ENCODE results near the gene OSBPL8.

OSBPL8 gene

DNA sequence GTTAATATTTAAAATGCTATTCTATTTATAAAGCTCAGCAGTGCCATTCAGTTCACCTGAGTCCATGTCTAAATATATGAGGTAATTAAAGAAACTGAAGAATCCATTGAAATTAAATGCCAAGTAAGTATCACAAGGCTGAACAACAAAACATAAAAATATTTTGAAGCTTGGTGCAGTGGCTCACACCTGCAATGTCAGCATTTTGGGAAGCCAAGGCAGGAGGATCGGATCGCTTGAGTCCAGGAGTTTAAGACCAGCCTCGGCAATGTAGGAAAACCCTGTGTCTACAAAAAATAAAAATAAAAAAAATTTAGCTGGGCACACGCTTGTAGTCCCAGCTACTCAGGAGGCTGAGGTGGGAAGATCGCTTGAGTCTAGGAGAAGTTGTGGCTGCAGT is 101.8 kb downstream of the OSBPL8 start:
- DNase-seq = no peak

GRCh38 chr12:76457010-76457409 is 102.6 kb downstream of the OSBPL8 start:
- no peak for DNase-seq

DNA sequence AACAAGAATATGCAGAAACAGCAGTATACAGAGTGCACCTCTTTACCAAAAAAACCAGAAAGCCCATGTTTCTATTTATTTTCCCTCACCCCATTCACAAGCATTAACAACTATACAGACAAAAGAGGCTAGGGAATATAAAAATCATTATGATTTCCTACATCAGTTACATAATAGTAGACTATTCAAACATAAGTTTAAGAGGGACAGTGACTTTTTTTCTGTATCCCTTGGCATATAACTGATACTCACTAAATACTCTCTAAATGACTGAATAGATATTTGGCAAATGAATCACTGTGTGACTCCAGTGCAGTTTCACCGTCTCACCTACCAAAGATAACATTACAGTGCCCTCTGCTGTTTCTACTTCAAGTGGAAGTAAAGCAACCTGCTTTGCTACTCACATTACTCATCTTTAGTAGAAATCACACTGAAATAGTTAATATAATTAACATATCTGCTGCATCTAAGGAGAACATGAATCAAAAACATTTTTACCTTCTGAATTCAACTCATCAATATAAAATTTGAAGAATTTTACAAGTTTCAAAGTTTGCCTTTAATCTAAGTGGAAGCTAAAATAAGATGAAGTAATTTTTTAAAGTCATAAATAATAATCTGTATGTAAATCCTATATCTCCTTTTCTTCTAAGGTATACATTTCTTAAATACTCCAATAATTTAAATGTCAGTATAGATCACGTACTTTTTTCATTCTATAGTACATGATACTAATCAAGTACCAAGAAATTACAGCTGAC is 103.8 kb downstream of the OSBPL8 start:
- no peak for DNase-seq

DNA sequence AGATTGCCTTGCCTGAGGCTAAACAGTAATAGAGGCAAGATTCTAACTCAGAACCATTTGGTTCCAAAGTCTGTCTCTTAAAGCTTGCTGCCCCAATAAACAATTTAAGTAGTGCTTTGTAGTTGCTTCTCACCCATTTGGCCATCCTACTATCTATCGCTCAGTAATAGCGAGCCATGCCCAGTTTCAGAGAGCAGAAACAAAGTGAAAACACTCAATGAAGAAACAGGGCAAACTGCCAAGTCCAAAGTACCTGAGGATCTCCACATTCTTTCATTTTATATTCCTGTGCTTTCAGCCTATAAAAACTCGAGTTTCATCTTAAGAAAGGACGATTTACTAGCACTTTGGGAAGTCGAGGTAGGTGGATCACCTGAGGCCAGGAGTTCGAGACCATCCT is 108.0 kb downstream of the OSBPL8 start:
- DNase-seq = no peak

DNA sequence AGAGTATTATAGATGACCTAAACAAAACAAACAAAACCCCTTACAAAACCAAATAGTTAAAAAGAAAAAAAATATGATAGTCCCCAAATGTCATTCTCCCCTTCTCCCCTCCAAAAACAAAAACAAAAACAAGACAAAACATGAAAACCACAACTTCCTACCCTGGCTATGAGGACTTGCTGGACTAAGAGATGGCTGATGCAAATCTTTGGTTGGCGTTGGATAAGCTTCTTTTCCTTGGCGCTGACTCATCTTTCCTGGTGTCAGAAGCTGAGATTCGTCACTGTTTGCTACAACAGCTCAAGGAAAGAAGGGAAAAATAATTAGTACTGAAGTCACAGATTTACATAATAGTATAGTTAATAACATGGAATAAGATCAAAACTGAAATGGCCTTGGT is 108.9 kb downstream of the OSBPL8 start:
- no peak for DNase-seq

- DNase-seq = no peak
Observed at GRCh38 chr12:76449993-76450392, 109.6 kb downstream of the OSBPL8 start.

DNA sequence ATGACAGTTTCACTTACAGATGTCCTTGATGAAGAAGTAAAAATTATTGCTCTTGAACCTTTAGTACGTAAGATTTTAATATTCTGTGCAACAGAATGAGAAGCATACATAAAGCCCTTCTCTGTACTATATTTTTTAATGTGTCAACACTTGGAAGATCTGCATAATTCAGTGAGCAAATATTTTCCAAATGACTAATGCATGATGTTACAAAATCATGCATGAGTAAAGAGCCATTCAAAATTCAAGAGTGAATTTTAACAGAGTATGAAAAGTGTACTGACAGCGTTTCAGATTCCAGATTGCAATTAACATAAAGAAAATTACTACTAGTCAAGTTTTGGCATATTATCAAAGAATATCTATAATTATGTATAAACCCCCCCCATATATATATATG is 110.0 kb downstream of the OSBPL8 start:
- no peak for DNase-seq

DNA sequence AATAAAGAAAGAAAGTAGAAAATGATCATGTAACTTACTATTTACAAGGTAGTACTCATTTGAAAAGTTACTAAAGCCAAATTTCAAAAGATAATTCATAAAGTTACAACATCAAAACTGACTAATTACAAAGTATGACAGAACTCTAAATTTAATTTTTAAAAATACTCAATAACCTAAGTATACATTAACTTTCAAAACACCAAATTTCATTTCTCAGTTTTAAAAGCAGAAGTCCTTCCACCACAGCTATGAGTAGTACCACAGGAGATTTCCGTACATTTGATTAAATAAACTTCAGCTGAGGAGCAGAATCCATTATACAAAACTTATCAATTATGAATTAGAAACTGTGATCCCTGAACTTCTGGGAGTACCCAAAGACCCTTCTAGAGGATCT is 110.6 kb downstream of the OSBPL8 start:
- DNase-seq = no peak

GRCh38 chr12:76446090-76446489 is 113.5 kb downstream of the OSBPL8 start:
- DNase-seq = no peak

DNA sequence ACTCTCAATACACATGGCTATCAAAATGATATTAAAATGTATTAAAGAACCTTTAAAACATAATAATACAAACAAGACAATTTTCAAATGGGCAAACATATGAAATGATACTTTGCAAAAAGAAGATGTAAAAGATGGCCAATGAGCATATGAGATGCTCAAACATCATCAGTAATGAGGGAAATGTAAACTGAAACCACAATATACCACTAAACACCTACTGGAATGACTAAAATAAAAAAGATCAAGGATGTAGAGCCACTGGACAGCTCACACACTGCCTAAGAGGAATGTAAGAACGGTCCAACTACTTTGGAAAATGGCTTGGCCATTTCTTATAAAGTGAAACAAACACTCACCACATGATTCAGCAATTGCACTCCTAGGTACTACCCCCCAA is 114.1 kb downstream of the OSBPL8 start:
- no peak for DNase-seq

DNA sequence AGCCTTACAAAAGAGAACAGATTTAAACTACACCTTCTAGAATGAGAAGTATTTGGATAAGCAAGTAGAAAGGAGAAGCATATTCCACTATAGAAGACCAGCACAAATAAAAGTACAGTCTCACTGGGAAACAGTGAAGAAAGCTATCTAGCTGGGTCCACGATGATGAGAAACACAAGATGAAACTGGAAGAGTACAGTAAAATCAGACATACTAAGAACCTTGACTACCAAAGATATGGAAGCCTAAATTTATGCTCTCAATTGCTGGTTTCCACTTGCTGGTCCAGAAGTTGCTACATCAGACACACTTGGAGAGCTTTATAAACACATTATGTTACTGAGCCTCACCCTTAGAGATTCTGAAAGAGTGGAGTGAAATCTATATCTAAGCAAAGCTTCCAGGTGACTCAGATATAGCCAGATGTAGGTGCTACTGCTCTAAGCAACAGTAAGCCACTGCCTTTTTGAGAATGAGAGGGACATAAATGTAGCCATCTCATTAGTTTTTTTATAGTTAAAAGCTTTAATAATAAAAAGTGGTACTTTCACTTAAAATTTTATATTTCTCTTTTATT is 115.1 kb downstream of the OSBPL8 start:
- DNase-seq = no peak

DNA sequence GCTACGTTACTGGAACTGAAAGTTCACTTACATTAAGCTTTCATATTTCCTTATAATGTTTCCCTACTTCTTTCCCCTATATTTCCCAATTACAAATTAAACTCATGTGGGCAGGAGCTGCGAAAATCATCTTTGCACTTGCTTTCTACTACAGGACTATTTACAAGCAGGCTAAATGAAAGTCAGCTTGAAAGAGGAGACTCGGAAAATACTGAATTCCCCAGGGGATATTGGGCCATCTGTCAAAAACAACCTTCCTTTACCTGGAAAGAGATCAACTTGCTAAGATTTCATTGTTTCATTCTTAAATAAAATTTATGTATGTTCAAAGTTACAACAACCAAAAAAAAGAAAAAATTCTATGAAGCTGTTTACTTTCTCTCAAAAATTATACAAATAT is 118.6 kb downstream of the OSBPL8 start:
- no peak for DNase-seq

- DNase-seq = no peak
Observed at GRCh38 chr12:76432733-76433132, 126.8 kb downstream of the OSBPL8 start.

DNA sequence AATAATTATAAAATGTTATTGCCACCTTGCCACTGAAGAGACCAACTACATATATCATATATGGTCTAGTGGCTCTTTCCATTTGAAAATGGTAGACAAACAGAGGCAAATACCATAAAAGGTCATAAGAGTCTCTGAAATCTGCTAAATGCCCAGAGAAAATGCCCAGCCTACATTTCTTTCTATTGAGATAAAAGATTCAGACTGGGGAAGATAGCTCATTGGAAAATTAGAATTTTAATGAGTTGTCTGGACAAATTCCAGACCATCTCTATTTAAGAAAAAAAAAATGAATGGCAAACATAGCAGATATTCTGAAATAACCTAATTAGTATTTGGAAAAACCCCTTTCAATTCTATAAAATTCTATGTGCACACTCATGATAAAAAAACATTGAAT is 131.5 kb downstream of the OSBPL8 start:
- DNase-seq = no peak

DNA sequence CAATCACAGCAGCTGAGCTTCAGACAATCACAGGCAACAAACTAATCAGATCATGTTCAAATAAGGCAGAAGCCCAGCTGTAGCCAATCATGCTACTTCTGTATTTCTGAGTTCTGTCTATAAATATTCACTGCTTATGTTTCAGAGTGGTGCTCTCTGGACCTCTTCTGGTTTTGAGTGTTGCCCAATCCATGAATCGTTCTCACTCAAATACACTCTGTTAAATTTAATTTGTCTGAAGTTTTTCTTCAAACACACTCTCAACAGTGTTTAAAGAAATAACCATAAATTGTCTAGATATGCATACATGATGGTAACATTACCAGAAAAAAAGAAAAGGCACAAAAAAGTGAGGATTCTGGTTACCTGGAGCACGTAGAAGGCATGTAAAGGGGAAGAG is 133.4 kb downstream of the OSBPL8 start:
- no peak for DNase-seq

DNA sequence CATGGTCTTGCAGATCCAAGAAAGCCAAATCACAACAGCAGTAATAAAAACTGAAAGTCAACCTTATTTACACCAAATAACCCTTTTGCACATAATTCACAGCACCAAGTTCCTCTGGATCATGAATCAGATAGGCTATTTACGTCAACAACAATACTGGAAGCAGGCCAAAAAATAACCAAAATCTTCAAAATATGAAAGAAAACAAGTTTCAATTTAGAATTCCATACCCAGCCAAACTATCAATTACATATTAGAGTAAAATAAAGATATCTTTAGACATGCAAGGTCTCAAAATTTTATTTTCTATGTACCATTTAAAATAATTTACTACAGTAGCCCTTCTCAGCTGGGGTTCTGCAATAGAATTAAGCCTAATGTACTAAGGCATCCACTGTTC is 134.6 kb downstream of the OSBPL8 start:
- no peak for DNase-seq

- no peak for DNase-seq
Observed at GRCh38 chr12:76422543-76423438, 136.8 kb downstream of the OSBPL8 start.

- no peak for DNase-seq
Observed at GRCh38 chr12:76422154-76422542, 137.4 kb downstream of the OSBPL8 start.

DNA sequence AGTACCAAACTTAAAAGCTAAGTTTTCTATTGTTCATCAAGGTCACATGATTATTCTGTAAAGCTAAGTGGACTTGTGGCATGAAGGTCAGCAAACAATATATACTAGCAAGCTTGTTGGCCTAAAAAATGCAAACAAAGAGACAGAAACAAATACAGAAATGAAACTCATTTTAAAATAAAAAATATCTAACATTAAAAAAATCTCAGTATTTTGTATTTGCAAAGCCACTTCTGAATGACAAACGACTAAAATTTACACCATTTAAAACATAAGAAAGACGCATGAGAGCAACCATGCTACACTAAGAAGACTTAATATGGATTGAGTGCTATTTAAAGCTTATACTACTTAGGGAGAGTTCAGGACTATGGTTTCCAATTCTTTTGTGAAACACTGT is 138.5 kb downstream of the OSBPL8 start:
- no peak for DNase-seq

GRCh38 chr12:76420222-76420621 is 139.3 kb downstream of the OSBPL8 start:
- DNase-seq = no peak

DNA sequence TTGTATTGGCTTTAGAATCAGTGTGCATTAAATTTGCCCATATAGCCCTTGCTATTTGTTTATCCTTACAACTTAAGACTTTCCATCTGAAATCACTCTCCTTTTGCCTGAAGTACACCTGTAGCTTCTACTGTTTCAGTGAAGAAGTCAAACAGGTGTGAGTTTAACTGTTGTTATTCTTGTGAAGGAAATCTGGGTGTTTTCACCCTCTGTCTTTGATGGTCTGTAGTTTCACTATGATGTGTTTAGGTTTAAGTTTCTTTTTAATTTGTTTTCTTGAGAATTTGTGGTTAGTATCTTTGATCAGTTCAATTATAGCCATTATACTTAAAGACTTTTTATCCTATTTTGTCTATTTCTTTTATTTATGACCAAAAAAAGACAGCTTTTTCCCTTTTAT is 142.5 kb downstream of the OSBPL8 start:
- DNase-seq = no peak

- no peak for DNase-seq
Observed at GRCh38 chr12:76413121-76413520, 146.4 kb downstream of the OSBPL8 start.

- no peak for DNase-seq
Observed at GRCh38 chr12:76410781-76411180, 148.8 kb downstream of the OSBPL8 start.

- DNase-seq = no peak
Observed at GRCh38 chr12:76410371-76410770, 149.2 kb downstream of the OSBPL8 start.

Data from activated T-cell treated with anti-CD3 and anti-CD28 coated beads, Interleukin-2, amount 50 U/mL, for 1 hour (primary cell).